Neural cell (in vitro differentiated cells): ENCODE results near the gene SPEM3.

ENCODE experiments used
- EP300 ChIP-seq: fragments of 450-650 bp; conservative IDR thresholded peaks from 2 replicates; pipeline ENCODE4 v1.6.1; 2014; ENCODE audit warnings: antibody characterized with exemption, mild to moderate bottlenecking, moderate library complexity; ENCODE audit not compliant: poor library complexity, severe bottlenecking
- POLR2AphosphoS5 ChIP-seq: IDR thresholded peaks from 2 replicates; pipeline ENCODE4 v1.6.1; 2012
- TAF1 ChIP-seq: IDR thresholded peaks from 2 replicates; pipeline ENCODE4 v1.6.1; 2012; ENCODE audit warnings: low read depth
- TF ChIP-seq, protein P1 (sequence below): fragments of 450-650 bp; IDR thresholded peaks from 2 replicates; pipeline ENCODE4 v1.5.1; 2014; ENCODE audit warnings: antibody characterized with exemption, mild to moderate bottlenecking, moderate library complexity; ENCODE audit not compliant: poor library complexity, severe bottlenecking

DNA sequence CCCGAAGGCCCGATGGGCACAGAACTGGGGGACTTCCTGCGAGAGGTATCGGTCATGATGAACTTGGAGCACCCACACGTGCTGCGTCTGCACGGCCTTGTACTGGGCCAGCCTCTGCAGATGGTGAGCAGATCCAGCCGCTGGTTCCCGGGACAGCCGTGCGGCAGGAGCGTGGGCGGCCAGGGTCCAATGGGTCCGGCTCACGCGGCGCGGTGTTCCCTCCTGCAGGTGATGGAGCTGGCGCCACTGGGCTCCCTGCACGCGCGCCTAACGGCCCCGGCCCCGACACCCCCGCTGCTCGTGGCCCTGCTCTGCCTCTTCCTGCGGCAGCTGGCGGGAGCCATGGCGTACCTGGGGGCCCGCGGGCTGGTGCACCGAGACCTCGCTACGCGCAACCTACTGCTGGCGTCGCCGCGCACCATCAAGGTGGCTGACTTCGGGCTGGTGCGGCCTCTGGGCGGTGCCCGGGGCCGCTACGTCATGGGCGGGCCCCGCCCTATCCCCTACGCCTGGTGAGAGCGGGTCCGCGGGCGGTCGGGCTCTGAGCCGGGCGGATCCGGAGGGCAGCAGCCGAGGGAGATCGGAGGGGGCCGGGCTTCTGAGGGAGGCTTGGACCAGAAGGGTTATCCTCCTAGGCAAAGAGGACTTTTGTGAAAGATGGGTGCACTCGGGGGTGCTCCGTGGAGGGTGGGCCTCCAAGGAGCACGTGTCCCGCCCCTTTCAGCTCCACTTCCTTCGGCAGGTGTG, 44.7 kb upstream of the SPEM3 start:
- TF ChIP-seq, protein P1, sequence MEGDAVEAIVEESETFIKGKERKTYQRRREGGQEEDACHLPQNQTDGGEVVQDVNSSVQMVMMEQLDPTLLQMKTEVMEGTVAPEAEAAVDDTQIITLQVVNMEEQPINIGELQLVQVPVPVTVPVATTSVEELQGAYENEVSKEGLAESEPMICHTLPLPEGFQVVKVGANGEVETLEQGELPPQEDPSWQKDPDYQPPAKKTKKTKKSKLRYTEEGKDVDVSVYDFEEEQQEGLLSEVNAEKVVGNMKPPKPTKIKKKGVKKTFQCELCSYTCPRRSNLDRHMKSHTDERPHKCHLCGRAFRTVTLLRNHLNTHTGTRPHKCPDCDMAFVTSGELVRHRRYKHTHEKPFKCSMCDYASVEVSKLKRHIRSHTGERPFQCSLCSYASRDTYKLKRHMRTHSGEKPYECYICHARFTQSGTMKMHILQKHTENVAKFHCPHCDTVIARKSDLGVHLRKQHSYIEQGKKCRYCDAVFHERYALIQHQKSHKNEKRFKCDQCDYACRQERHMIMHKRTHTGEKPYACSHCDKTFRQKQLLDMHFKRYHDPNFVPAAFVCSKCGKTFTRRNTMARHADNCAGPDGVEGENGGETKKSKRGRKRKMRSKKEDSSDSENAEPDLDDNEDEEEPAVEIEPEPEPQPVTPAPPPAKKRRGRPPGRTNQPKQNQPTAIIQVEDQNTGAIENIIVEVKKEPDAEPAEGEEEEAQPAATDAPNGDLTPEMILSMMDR, result no peak
- TF ChIP-seq EP300 (no peak), POLR2AphosphoS5 (peak; percentile 33), TAF1 (no peak)
